HG02938 (cell line): ENCODE results near the gene DST.

ENCODE experiments used
- ATAC-seq: cut with Tn5 transposase; IDR thresholded peaks from one replicate; pipeline ENCODE4 v1.9.1; 2021; ENCODE audit warnings: mild to moderate bottlenecking, moderate library complexity; ENCODE audit not compliant: unreplicated experiment

Gene DST

DNA sequence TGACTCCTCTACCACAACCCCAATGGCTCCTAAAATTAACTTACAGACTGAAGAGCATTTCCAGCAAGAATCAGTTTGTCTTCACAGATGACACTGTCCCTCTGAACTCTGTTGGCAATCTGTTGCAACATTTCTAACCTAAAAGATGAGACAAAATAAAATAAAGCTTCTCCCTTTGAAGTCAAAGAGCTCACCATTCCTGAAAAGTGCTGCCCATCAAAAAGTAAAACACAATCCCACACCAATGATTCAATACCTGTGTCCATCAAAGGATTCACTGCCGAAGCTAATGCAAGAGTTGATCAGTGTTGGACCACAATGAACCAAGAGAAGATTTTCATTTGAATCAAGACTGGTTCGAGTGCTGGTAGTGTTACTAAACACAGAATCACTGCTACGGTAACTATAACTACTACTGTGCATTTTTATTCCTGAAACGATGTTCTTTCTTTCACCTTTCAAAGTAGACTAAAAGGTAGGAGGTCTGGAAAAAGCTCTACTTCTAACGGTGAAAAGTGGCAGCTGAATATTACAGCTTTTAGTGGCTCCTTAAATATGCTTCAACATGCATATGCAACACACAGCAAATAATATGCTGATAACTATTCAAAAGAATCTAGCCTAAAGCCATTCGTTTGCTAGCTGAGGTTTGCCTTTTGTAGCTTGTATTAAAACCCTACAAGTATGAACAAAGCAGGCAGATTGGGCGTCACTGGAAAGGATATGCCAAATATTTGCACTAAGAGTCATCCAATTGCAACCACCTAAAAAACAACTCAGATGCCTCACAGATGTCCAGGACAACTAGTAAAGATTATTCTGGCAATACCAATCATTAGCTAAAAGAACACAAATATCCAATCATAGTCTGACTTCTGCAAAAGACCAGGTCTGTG, at the start of gene DST:
Gene DST, minus strand, starts transcription at position 524 of the 896 bp plus-strand sequence.
- no peak for ATAC-seq

GRCh38 chr6:56691814-56692213, 49.1 kb upstream of the DST start:
- ATAC-seq = no peak

DNA sequence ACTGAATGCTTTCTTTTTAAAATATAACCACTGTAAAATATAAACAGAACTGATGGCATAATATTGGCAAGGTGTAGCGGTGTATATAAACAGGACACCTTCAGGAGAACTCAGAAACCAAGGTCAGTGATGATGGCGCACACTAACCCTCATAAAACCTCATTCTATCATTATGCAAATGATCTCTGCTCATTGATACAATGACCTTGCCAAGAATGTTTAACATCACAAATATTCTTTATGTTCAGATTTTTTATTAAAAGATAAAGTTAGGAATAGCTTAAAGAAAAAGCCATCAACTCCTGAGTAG, 48.6 kb upstream of the DST start:
- no peak for ATAC-seq

DNA sequence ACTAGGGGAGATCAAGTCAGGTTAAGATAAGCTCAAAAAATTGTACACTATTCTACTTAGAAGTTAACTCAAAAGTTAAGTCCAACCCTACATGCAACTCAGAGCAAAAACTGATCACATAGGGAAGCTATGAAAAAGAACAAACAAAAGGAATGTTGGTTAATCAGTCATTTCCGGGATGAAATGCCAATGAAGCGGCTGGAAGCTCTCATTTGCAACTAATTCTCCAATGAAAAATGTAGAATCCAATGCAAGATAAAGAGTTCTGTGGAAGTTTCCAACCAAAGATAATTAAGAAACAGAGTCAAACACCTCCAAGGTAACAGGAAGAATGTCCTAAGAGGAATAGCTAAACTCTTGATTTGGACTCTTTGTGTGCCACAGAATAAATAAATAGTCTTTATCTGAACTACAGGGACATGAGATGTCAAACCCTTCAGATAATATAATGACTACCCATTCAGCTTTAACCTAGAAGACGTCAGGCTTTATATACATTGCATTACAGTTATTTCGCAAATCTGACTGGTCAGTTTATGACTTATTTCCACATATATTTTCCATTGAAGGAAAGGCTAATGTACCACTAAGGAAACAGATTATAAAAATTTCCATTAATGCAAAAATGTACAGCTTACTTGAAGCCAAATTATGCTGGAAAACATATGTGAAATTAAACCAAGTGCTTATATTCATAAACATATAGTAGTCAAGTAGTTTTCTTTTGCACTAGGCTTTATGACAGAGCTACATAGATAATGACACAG, 48.0 kb upstream of the DST start:
- ATAC-seq = no peak

- ATAC-seq = no peak
Observed at GRCh38 chr6:56689663-56690062, 47.0 kb upstream of the DST start.

GRCh38 chr6:56689114-56689513, 46.4 kb upstream of the DST start:
- ATAC-seq = peak; percentile 90

DNA sequence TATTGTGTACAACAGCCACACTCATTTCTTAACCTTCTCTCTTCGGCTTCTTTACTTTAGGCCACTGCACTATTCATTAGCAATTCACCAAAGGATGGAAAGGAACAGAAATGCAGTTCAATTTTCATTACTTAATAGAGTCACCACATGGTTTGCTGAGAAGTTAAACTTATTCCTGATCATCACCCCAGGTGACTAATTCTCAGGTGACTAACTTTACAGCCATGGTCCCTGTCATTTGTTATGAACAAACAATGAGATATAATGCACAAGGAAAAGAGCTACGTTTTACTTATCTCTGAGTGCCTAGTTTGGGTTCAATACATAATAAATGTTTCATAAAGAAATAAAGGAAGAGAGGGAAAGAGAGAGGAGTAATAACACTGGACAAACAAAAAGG, 45.8 kb upstream of the DST start:
- ATAC-seq = no peak

DNA sequence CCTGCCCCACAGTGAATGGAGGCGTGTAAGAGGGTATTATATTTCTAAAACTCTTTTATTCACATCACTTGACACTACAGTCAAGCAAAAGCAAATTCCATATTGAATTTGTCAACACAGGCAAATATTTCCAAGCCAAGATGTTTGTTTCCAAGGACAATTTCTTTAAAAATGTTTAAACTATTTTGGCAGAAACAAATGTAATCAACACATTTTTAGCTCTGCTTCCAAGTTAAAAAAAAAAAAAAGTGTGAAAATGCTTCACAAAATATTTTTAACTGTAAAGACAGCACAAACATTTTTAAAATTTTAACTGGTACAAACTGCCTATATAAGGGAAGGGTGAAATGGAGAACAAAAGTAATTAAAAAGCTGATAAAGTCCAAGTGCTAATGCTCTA, 44.9 kb upstream of the DST start:
- ATAC-seq = no peak

DNA sequence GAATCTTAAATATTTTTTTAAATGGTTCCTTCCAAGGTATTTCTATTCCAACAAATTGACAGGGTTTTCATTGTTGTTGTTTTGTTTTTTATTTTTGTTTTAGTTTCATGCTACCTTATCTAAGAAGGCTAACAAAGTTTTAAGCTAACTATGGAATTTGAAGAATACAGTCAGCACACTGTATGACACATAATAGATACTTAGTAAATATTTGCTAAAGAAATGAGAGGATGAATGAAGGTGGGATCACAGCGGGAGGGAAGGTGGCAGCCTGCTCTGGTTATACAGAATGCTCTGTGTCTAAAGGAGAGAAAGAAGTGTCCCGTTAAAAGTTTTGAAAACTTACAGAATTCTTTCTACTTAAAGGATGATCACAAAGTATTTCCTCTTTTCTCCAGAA, 43.7 kb upstream of the DST start:
- ATAC-seq = no peak

- ATAC-seq = no peak
Observed at GRCh38 chr6:56685994-56686393, 43.3 kb upstream of the DST start.

- no peak for ATAC-seq
Observed at GRCh38 chr6:56685102-56685733, 42.5 kb upstream of the DST start.

GRCh38 chr6:56684342-56685101, 41.8 kb upstream of the DST start:
- no peak for ATAC-seq

- no peak for ATAC-seq
Observed at GRCh38 chr6:56683882-56684281, 41.2 kb upstream of the DST start.

GRCh38 chr6:56682635-56683034, 39.9 kb upstream of the DST start:
- no peak for ATAC-seq

DNA sequence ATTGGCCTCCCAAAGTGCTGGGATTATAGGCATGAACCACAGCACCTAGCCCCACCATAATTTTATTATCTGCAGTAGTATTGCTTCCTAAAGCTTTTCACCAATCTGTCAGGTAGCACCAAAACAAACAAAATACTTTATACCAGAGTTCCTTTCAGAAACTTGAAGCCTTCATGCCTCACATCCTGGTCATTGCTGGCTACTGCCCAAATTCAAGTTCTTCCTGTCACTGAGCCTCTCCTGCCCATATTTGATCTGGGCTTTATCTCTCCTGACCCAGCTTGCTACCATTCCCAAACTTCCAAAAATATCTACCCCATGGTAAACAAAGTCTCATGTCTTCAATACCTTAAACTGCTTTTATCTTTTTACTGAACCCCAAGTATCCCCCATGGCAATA, 34.9 kb upstream of the DST start:
- ATAC-seq = no peak

GRCh38 chr6:56671651-56672461, 29.2 kb upstream of the DST start:
- no peak for ATAC-seq

DNA sequence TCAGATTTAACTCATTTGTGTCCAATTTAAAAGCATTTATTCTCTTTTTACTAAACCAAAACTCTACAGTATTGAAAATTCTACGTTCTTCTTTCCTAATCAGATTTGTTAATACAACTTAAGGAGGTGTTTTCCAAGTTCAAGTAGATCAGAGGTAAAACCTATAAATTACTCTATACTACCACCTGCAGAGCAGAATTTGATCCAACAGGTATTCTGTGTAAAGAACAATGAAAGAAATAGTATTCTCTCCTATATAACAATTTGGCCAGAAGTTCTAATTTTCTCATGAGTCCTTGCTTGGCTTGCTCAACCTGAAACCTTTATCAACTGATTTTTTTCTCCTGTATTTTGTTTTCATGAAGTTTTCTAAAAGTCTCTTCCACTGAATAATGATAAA, 28.5 kb upstream of the DST start:
- ATAC-seq = no peak

- no peak for ATAC-seq
Observed at GRCh38 chr6:56669041-56669440, 26.4 kb upstream of the DST start.

GRCh38 chr6:56668158-56668557, 25.5 kb upstream of the DST start:
- ATAC-seq = no peak

GRCh38 chr6:56667336-56667735, 24.6 kb upstream of the DST start:
- ATAC-seq = no peak
